Prostate gland (tissue), 2 donors: ENCODE results near the gene BTBD17.

Source experiments
- CTCF ChIP-seq, 4 experiments: fragments of 200-600 bp in 2 of 4; fragments of 450-650 bp in 2 of 4; sonication (generic) in 2 of 4; IDR thresholded peaks; 1 replicate in 3 of 4; 2 replicates in 1 of 4; pipeline ENCODE4 v1.5.1; 2016 to 2019; ENCODE audit warnings: antibody characterized with exemption in 4 of 4, mild to moderate bottlenecking in 2 of 4, moderate library complexity in 2 of 4
- POLR2A ChIP-seq: fragments of 450-650 bp; IDR thresholded peaks from one replicate; pipeline ENCODE4 v1.6.1; 2016; ENCODE audit warnings: antibody characterized with exemption, mild to moderate bottlenecking

- TF ChIP-seq CTCF (IDR thresholded peaks at IDR 0.05) (peak; percentile 98 to 99 (median 99)), POLR2A (no peak)
These were observed 17.9 kb upstream of the BTBD17 start for GRCh38 chr17:74379495-74380085.
